ENCODE results near the gene DCP1B. TPM values are rescaled to one million over a fixed set of nuclear protein-coding genes. Genes with fewer than 3 reads are reported as not detected.

DCP1B gene
- total and polyA plus RNA-seq, 2 experiments from 2014 or later: 13.4 to 20.9 TPM

- H3K4me2 ChIP-seq: no peak overlapping the region
- no peaks in the 10 kb centered on the region for H3K9me3 ChIP-seq (ENCODE audit: low read depth)
- H3K27ac ChIP-seq: no peak overlapping the region
- H3K79me2 ChIP-seq: no peaks in the 10 kb centered on the region
- WGBS (ENCODE audit: low lambda C conversion rate, missing lambda C conversion rate): 84% methylated on average over 6 of the region's 7 CpGs
- no peak overlapping the region for H3K4me3 ChIP-seq
- no peaks in the 10 kb centered on the region for H4K20me1 ChIP-seq (ENCODE audit: insufficient read depth, poor library complexity, severe bottlenecking)
- H3K9me2 ChIP-seq (replicated peaks; ENCODE audit: insufficient read depth): no peaks in the 10 kb centered on the region
- DNase-seq (ENCODE audit: low spot score): peak; percentile 1
- no peaks in the 10 kb centered on the region for H3K27me3 ChIP-seq
- H3K36me3 ChIP-seq (replicated peaks; ENCODE audit: insufficient read depth, low read depth): no peaks in the 10 kb centered on the region
- no peaks in the 10 kb centered on the region for H3K4me1 ChIP-seq (ENCODE audit: insufficient read depth)
- TF ChIP-seq EZH2 (IDR thresholded peaks at IDR 0.05; ENCODE audit: borderline replicate concordance) (no peak), EZH2phosphoT487 (IDR thresholded peaks at IDR 0.05; ENCODE audit: low read depth, severe bottlenecking, unreplicated experiment) (no peak)
- TF ChIP-seq, protein P1, sequence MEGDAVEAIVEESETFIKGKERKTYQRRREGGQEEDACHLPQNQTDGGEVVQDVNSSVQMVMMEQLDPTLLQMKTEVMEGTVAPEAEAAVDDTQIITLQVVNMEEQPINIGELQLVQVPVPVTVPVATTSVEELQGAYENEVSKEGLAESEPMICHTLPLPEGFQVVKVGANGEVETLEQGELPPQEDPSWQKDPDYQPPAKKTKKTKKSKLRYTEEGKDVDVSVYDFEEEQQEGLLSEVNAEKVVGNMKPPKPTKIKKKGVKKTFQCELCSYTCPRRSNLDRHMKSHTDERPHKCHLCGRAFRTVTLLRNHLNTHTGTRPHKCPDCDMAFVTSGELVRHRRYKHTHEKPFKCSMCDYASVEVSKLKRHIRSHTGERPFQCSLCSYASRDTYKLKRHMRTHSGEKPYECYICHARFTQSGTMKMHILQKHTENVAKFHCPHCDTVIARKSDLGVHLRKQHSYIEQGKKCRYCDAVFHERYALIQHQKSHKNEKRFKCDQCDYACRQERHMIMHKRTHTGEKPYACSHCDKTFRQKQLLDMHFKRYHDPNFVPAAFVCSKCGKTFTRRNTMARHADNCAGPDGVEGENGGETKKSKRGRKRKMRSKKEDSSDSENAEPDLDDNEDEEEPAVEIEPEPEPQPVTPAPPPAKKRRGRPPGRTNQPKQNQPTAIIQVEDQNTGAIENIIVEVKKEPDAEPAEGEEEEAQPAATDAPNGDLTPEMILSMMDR (IDR thresholded peaks at IDR 0.05; ENCODE audit: poor library complexity): no peak
- H2AFZ ChIP-seq: no peak overlapping the region
Observed at GRCh38 chr12:1924996-1925683, 79.1 kb downstream of the DCP1B start.

- Histone ChIP-seq H3K27ac (no peak overlapping the region), H3K9me2 (replicated peaks; ENCODE audit: insufficient read depth) (no peaks in the 10 kb centered on the region), H3K27me3 (no peaks in the 10 kb centered on the region), H3K4me1 (ENCODE audit: insufficient read depth) (peaks cover 11% of the 10 kb centered on the region), H3K4me2 (no peak overlapping the region), H3K4me3 (no peak overlapping the region), H3K36me3 (replicated peaks; ENCODE audit: insufficient read depth, low read depth) (no peaks in the 10 kb centered on the region), H3K9me3 (ENCODE audit: low read depth) (no peaks in the 10 kb centered on the region), H2AFZ (no peak overlapping the region), H4K20me1 (ENCODE audit: insufficient read depth, poor library complexity, severe bottlenecking) (no peaks in the 10 kb centered on the region), H3K79me2 (no peaks in the 10 kb centered on the region)
- peak; percentile 1 for DNase-seq (ENCODE audit: low spot score)
- TF ChIP-seq EZH2phosphoT487 (IDR thresholded peaks at IDR 0.05; ENCODE audit: low read depth, severe bottlenecking, unreplicated experiment) (no peak), EZH2 (IDR thresholded peaks at IDR 0.05; ENCODE audit: borderline replicate concordance) (no peak)
- TF ChIP-seq, protein P1 (IDR thresholded peaks at IDR 0.05; ENCODE audit: poor library complexity): no peak
- WGBS (ENCODE audit: low lambda C conversion rate, missing lambda C conversion rate): 92% methylated on average over 12 of the region's 12 CpGs
Observed at GRCh38 chr12:1922985-1923384, 81.3 kb downstream of the DCP1B start.

- no peak overlapping the region for H3K27ac ChIP-seq
- no peaks in the 10 kb centered on the region for H4K20me1 ChIP-seq (ENCODE audit: insufficient read depth, poor library complexity, severe bottlenecking)
- 91% methylated on average over 28 of the region's 40 CpGs for WGBS (ENCODE audit: low lambda C conversion rate, missing lambda C conversion rate)
- no peak overlapping the region for H3K4me2 ChIP-seq
- peak; percentile 10 for DNase-seq (ENCODE audit: low spot score)
- H3K36me3 ChIP-seq (replicated peaks; ENCODE audit: insufficient read depth, low read depth): no peaks in the 10 kb centered on the region
- H3K4me3 ChIP-seq: no peak overlapping the region
- H2AFZ ChIP-seq: no peak overlapping the region
- H3K9me3 ChIP-seq (ENCODE audit: low read depth): no peaks in the 10 kb centered on the region
- H3K9me2 ChIP-seq (replicated peaks; ENCODE audit: insufficient read depth): no peaks in the 10 kb centered on the region
- H3K27me3 ChIP-seq: no peaks in the 10 kb centered on the region
- peaks cover 15% of the 10 kb centered on the region for H3K4me1 ChIP-seq (ENCODE audit: insufficient read depth)
- no peaks in the 10 kb centered on the region for H3K79me2 ChIP-seq
- TF ChIP-seq EZH2phosphoT487 (IDR thresholded peaks at IDR 0.05; ENCODE audit: low read depth, severe bottlenecking, unreplicated experiment): no peak
- no peak for TF ChIP-seq EZH2 (IDR thresholded peaks at IDR 0.05; ENCODE audit: borderline replicate concordance)
- TF ChIP-seq, protein P1 (IDR thresholded peaks at IDR 0.05; ENCODE audit: poor library complexity): no peak
Observed at GRCh38 chr12:1922075-1922709, 82.1 kb downstream of the DCP1B start.

Data from hepatocyte (in vitro differentiated cells).